NCI-H1436 (cell line): ENCODE data around the gene TSPAN31.

ENCODE experiments used
- DNase-seq: peaks from one replicate; lab custom pipeline; 2025; lab: John Stamatoyannopoulos, UW

The TSPAN31 gene

GRCh38 chr12:57735952-57736740 is 8.7 kb upstream of the TSPAN31 start:
- DNase-seq, result no peak

- no peak for DNase-seq
These were observed 7.9 kb upstream of the TSPAN31 start for GRCh38 chr12:57736741-57737466.

GRCh38 chr12:57737467-57738460 is 7.1 kb upstream of the TSPAN31 start:
- DNase-seq, result no peak

DNA sequence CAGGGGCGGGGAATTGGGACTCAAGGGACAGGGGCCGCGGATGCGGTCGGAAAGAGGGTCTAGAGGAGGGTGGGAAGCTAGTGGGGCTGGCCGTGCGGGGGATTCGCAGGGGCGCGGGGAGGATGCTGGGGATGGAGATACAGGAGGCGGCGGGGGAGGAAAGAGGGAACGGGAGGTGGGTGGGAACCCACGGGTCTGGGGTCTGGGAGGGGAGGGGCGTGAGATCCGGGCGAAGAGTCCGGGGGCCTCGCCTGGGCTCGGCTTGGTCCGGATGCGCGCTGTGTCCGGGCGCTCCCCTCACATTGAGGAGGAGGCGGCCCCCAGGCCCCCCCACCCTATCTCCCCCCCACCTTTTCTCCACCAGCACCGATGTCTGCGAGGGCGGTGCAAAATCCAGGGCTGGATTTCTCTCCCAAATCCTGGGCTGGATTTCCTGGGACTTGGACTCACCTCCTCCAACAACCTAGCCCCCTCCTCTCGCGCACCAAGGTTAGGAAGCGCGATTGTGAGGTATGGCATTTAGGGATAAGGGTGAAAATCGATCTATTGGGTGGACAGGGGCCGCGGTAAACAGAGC is 6.1 kb upstream of the TSPAN31 start, which contains the start of gene AGAP2:
AGAP2 (minus strand) TSS at position 82 of the 577 bp plus-strand sequence. CDS start 496 bp downstream, outside the sequence.
- DNase-seq, result peak; percentile 26

DNA sequence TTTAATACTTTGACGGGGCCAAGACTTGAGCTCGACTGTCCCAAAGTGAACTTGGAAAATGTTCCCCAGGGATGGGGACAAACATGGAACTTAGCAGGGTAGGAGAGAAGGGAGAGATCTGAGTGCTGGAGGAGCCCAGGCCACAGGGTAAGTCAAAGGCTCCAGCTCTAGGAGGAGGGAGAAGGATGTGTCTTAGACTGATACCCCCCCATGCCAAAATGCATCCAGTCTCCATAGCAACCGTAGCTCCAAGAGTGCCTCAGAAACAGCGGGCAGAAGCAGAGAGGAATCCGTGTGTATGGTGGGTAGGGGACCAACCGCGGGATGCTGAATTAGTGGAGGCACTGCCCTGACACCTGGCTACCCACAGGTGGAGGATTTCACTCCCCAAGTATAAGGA is 5.5 kb upstream of the TSPAN31 start:
- no peak for DNase-seq

DNA sequence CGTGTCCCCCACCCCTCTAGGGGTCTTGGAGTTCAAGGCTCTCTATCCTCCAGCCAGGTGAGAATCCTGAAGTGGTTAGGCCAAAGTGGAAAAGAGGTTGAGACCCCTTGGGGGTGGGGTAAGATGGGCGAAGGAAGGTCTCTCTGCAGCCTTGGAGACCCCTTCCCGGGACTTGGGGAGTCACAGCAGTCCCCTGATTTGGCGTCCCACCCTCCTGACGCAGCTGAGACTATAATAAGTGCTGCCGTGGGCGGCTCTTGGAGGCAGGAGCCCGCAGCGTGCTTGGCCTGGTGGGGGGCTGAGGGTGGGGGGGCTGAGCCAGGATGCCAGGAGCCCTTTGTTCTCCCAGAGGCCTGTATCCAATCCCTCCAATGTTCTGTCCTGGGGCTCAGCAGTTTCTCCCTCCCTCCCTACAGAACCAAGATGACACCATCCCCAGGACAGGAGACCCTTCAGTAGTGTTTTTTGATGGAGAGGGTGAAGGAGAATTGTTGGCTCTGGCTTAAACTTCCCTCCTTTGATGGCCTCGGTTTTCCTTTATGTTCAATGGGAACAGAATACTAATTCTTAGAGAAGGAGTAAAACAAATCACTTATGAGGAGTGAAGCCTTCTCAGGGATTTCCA is 4.8 kb upstream of the TSPAN31 start:
- DNase-seq, result no peak

GRCh38 chr12:57740656-57741412 is 4.0 kb upstream of the TSPAN31 start:
- peak; percentile 51 for DNase-seq

DNA sequence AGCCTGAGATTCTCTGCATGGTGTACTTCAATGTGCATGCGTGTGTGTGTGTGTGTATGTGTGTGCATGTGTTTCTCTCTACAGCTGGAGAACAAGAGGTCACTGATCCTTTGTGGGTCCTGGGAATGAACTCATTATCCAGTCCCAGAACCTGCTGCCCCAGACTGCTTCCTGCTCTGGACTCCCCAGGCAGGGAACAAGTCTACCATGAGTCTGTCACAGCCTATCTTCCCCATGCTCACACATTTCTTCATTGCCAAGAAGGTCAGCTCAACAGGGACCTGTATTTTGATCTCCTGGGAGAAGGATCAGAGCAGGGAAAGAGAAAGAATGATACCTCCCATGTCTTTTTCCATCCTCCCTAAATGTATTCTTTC is 3.4 kb upstream of the TSPAN31 start:
- no peak for DNase-seq

- DNase-seq, result no peak
These were observed 2.7 kb upstream of the TSPAN31 start for GRCh38 chr12:57741844-57742738.

DNA sequence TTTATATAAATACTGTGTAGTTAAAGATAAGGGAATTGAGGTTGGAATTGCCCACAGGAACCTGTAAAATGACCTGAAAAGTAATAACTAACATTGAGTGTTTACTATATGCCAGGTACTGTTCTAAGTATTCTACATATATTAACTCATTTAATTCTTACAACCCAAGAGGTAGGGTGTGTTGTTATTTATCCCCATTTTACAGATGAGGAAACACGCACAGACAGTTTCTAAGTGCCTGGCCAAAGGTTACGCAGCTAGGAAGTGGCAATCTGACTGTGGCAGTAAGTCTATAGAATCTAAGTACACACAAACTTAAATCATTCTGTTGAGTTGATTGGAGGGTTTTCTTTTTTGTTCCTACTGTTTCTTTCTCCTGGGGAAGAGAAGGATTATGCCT is 1.1 kb upstream of the TSPAN31 start:
- no peak for DNase-seq

- peak; percentile 89 for DNase-seq
These were observed 554 bp upstream of the TSPAN31 start for GRCh38 chr12:57744194-57744776.

GRCh38 chr12:57745485-57745881 is 644 bp downstream of the TSPAN31 start:
- no peak for DNase-seq

DNA sequence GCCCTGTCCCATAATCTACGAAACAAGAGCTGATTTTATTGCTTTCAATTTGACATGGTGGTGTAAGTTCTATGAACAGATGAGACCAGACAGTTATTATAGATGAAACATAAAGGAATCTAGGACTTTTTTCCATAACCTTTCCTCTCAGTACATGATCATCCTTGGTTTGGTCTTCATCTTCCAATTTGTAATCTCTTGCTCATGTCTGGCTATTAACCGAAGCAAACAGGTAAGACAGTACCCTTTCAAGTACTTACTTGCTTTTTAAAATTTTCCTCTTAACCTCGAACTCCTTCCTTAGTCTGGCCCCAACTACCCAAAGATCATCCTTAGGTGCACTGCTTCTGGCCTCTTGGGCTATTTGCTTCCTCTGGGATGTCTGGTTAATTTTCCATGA is 1.2 kb downstream of the TSPAN31 start:
- DNase-seq, result no peak

DNA sequence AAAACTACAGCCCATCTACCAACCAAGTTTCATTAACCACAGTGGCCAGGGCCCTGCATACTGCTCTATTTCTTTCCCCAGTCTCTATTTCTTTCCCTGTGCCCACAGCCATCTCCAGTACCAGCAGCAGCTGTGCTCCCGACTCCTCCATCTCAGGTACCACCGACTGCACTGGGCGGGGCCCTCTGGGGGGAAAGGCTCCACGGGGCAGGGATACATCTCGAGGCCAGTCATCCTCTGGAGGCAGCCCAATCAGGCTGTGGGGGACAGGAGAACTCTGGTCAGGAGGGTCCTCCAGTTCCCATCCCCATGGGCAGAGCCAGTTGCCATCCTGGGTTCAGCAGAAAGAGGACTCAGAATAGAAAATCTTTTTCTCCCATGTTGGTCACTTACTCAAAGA is 4.2 kb downstream of the TSPAN31 start:
- DNase-seq, result no peak

- no peak for DNase-seq
These were observed 6.0 kb downstream of the TSPAN31 start for GRCh38 chr12:57750561-57751431.

DNA sequence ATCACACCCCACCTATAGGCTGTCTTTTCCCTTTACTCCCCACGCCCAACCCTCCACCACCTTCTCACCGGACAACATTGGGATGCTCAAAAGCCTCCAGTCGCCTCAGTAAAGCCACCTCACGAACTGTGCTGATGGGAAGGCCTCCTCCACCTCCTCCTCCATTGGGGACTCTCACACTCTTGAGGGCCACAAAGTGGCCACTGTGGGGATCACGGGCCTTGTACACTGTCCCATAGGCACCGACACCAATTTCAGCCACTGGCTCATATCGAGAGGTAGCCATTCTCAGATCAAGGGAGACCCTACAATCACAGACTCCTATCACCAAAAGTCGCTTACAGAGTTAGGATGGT is 6.6 kb downstream of the TSPAN31 start:
- DNase-seq, result no peak

DNA sequence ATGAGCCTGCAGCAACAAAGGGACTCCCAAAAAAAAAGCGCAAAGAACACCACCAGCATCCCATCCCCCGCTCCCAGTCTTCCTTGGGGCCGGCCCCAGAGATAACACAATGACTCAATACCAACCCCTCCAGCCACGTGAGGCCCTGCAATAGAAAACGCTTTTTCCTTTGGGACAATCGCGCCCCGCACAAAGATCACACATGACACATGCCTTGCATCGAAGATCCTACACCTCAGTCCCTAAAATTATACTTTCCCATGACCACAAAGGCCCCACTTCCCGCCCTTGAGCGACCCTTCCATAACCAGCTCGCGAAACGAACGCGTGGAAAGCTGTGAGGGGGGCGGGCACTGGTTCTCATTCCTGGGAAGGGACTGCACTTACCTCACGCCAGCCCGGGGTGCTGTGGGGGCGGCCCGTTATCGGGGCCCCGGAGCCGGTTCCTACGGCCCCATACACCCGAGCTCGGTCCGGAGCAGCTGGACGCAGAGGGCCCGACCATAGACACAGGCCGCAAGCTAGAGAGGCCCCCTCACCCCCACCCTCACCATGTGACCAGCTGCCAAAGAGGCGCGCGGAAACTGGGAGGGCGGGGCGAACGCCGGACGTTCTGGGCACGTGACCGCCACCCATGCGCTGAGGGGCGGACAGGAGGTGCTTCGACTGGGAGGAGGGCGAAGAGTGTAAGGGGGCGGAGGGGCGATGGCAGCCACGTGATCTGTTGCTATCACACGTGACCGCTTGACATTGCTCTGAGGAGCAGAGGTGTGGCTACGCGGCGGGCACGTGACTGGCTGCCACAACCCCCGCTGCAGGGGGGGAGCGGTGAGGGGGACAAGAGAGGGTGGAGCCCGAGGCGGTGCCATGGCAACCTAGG is 7.2 kb downstream of the TSPAN31 start, which contains the start of gene CDK4:
CDK4 (minus strand) TSS at position 523 of the 880 bp plus-strand sequence. CDS start 593 bp downstream, outside the sequence.
- DNase-seq, result peak; percentile 99
